ENCODE results near the gene GMIP. TPM values are rescaled to one million over a fixed set of nuclear protein-coding genes. Genes with fewer than 3 reads are reported as not detected.

Gene GMIP
- total RNA-seq, 1 experiment from 2014 or later: 18.1 TPM

- H3K4me3 ChIP-seq (ENCODE audit: low read depth in 2 of 2, low read length in 2 of 2): no peak overlapping the region
- H3K4me1 ChIP-seq (ENCODE audit: control insufficient read depth, insufficient read depth, low read length): peaks cover 10% of the 10 kb centered on the region
- intact Hi-C loops (cut with micrococcal nuclease; ENCODE audit: unreplicated experiment) (no loop called here), in situ Hi-C loops (cut with HindIII; ENCODE audit: low pct_unique_long_range_greater_than_20kb, low sequenced_read_pairs) (no loop called here)
- no peak overlapping the region for H3K27ac ChIP-seq (ENCODE audit: low read length)
- ChIA-PET POLR2A (no interaction called here), CTCF (no interaction called here)
- H3K9me3 ChIP-seq (ENCODE audit: control insufficient read depth, insufficient read depth, low read depth, low read length): no peaks in the 10 kb centered on the region
- no peaks in the 10 kb centered on the region for H3K27me3 ChIP-seq (ENCODE audit: control insufficient read depth, insufficient read depth, low read length)
- H3K36me3 ChIP-seq (ENCODE audit: control insufficient read depth, insufficient read depth, low read length): no peaks in the 10 kb centered on the region
- DNase-seq (ENCODE audit: low read depth, low spot score) (no peak), ATAC-seq (no peak)
- TF ChIP-seq REST (IDR thresholded peaks at IDR 0.05; ENCODE audit: insufficient read depth in 1 of 2, low read depth in 2 of 2, low read length in 1 of 2): no peak
- no peak for TF ChIP-seq CTCF (IDR thresholded peaks at IDR 0.05)
- no peak for TF ChIP-seq POLR2AphosphoS5 (IDR thresholded peaks at IDR 0.05; ENCODE audit: low read depth, low read length)
- TF ChIP-seq TCF7L2 (IDR thresholded peaks at IDR 0.05; ENCODE audit: low read depth, low read length): no peak
- no peak for TF ChIP-seq SIN3A (IDR thresholded peaks at IDR 0.05; ENCODE audit: borderline replicate concordance, insufficient read depth, low read depth, low read length)
- BruUV-seq (replicated peaks): no TSS peak
These were observed 54.9 kb downstream of the GMIP start for GRCh38 chr19:19588546-19588945.

- BruUV-seq (replicated peaks): no TSS peak
- intact Hi-C loops (cut with micrococcal nuclease; ENCODE audit: unreplicated experiment): no loop called here
- POLR2A ChIA-PET: no interaction called here
- DNase-seq (ENCODE audit: low read depth, low spot score) (no peak), ATAC-seq (no peak)
- Histone ChIP-seq H3K9me3 (ENCODE audit: control insufficient read depth, insufficient read depth, low read depth, low read length) (no peaks in the 10 kb centered on the region), H3K4me3 (ENCODE audit: low read depth in 2 of 2, low read length in 2 of 2) (no peak overlapping the region), H3K4me1 (ENCODE audit: control insufficient read depth, insufficient read depth, low read length) (peaks cover 10% of the 10 kb centered on the region), H3K27ac (ENCODE audit: low read length) (no peak overlapping the region), H3K27me3 (ENCODE audit: control insufficient read depth, insufficient read depth, low read length) (no peaks in the 10 kb centered on the region), H3K36me3 (ENCODE audit: control insufficient read depth, insufficient read depth, low read length) (no peaks in the 10 kb centered on the region)
- TF ChIP-seq SIN3A (IDR thresholded peaks at IDR 0.05; ENCODE audit: borderline replicate concordance, insufficient read depth, low read depth, low read length) (no peak), POLR2AphosphoS5 (IDR thresholded peaks at IDR 0.05; ENCODE audit: low read depth, low read length) (no peak), TCF7L2 (IDR thresholded peaks at IDR 0.05; ENCODE audit: low read depth, low read length) (no peak)
- CTCF ChIA-PET: no interaction called here
- in situ Hi-C loops (cut with HindIII; ENCODE audit: low pct_unique_long_range_greater_than_20kb, low sequenced_read_pairs): no loop called here
These were observed 55.7 kb downstream of the GMIP start for GRCh38 chr19:19587771-19588170.

GRCh38 chr19:19584356-19584755 lies 59.1 kb downstream of the GMIP start:
- H3K4me3 ChIP-seq (ENCODE audit: low read depth in 2 of 2, low read length in 2 of 2): no peak overlapping the region
- in situ Hi-C loops (cut with HindIII; ENCODE audit: low pct_unique_long_range_greater_than_20kb, low sequenced_read_pairs) (no loop called here), intact Hi-C loops (cut with micrococcal nuclease; ENCODE audit: unreplicated experiment) (no loop called here)
- no peaks in the 10 kb centered on the region for H3K36me3 ChIP-seq (ENCODE audit: control insufficient read depth, insufficient read depth, low read length)
- H3K27ac ChIP-seq (ENCODE audit: low read length): no peak overlapping the region
- no TSS peak for BruUV-seq (replicated peaks)
- no peaks in the 10 kb centered on the region for H3K4me1 ChIP-seq (ENCODE audit: control insufficient read depth, insufficient read depth, low read length)
- CTCF ChIA-PET: no interaction called here
- DNase-seq (ENCODE audit: low read depth, low spot score) (no peak), ATAC-seq (no peak)
- H3K9me3 ChIP-seq (ENCODE audit: control insufficient read depth, insufficient read depth, low read depth, low read length): no peaks in the 10 kb centered on the region
- TF ChIP-seq CTCF (IDR thresholded peaks at IDR 0.05) (no peak), REST (IDR thresholded peaks at IDR 0.05; ENCODE audit: insufficient read depth in 1 of 2, low read depth in 2 of 2, low read length in 1 of 2) (no peak), TCF7L2 (IDR thresholded peaks at IDR 0.05; ENCODE audit: low read depth, low read length) (no peak), POLR2AphosphoS5 (IDR thresholded peaks at IDR 0.05; ENCODE audit: low read depth, low read length) (no peak), SIN3A (IDR thresholded peaks at IDR 0.05; ENCODE audit: borderline replicate concordance, insufficient read depth, low read depth, low read length) (no peak)
- no peaks in the 10 kb centered on the region for H3K27me3 ChIP-seq (ENCODE audit: control insufficient read depth, insufficient read depth, low read length)
- POLR2A ChIA-PET: interaction anchor here (0.6 kb wide), 1 partner anchor 16 kb away, joined by 3 read pairs; no protein-coding TSS in a partner anchor

Measured in Panc1 (cell line).